ENCODE measurements around the gene DYDC1.
"Not testable (repeated sequence)": the region's sequence is repeated elsewhere in the genome, so short reads cannot be mapped to it uniquely, and the experiment has no call there.

DYDC1 gene

GRCh38 chr10:80344276-80344675 lies 12.3 kb downstream of the DYDC1 start:
- no peak for DNase-seq (ENCODE audit: low spot score)

DNA sequence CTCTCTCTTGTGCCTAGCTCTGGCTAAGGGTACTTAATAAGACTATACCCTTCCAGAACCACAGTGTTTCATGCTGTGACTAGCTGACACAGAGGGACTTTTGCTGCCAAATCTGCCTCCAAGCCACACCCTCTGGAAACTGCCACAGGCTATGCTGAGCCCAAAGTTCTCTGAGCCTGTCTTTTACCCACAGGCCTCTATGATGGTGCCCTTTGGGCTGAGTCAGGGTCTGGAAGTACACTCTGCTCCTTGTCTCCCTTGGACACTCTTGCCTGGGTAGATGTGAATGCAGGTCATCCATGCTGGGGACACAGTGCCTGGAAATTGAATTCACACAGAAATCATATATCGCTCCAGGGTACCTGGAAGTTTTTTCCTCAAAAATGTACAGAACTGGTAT lies 22.6 kb downstream of the DYDC1 start:
- no peak for DNase-seq (ENCODE audit: low spot score)

- no peak for DNase-seq (ENCODE audit: low spot score)
Measured at GRCh38 chr10:80324891-80325364, 31.6 kb downstream of the DYDC1 start.

DNA sequence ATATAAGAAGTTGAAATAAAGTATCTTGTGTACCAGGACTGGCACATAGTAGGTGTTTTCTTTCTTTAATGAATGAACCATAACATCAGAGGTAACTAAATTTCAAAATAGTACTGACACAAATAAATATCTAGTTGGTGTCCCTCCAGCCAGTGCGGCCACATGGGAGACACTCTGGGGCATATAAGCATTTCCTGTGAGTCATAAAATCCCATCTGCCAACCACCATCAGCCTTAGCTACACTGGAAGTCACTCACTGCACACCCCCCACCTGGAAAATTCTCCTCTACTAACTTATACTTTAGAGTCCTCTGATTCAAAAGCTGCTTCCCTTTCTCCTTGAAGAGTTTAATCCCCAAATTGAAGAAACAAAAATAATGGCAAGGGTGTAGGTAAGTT lies 32.5 kb downstream of the DYDC1 start:
- DNase-seq (ENCODE audit: low spot score), result peak; percentile 10

DNA sequence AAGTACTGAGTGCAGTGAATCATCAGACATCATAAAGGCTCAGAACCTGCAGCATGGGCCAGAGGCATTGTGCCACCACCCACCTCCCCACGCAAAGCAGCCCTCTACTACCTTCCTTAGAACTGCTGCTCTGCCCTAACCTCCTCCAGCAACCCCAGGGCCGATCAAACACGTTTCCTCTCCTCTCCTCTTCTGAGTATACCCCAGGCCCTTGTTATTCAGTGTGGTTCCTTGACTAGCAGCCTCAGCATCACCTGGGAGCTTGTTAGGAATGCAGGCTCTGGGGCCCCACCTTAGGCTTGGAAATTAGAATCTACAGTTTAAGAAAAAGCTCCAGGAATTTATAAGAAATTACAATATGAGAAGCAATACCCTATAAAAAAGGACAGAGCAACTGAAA lies 33.2 kb downstream of the DYDC1 start:
- DNase-seq (ENCODE audit: low spot score), result no peak

GRCh38 chr10:80322711-80323110 lies 33.8 kb downstream of the DYDC1 start:
- no peak for DNase-seq (ENCODE audit: low spot score)

GRCh38 chr10:80322158-80322557 lies 34.4 kb downstream of the DYDC1 start:
- no peak for DNase-seq (ENCODE audit: low spot score)

- DNase-seq (ENCODE audit: low spot score), result no peak
Measured at GRCh38 chr10:80321183-80321582, 35.4 kb downstream of the DYDC1 start.

- no peak for DNase-seq (ENCODE audit: low spot score)
Measured at GRCh38 chr10:80320377-80320776, 36.2 kb downstream of the DYDC1 start.

- DNase-seq (ENCODE audit: low spot score), result no peak
Measured at GRCh38 chr10:80319725-80320290, 36.7 kb downstream of the DYDC1 start.

GRCh38 chr10:80319318-80319717 lies 37.2 kb downstream of the DYDC1 start:
- DNase-seq (ENCODE audit: low spot score), result no peak

DNA sequence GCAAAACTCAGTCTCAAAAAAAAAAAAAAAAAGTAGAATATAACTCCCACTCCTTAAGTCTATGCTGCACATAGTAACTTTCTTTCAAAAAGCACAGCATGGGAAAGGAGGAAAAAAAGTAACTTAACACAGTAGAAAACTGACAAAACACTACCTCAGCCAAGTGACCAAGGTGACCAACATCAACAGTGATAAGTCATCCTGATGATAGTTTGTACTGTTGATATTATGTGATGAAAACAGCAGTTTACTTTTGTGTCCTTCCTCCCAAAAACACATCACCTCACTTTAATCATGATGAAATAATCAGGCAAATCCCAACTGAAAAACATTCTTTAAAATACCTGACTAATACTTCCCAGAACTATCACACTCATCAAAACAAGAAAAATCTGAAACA lies 37.8 kb downstream of the DYDC1 start:
- DNase-seq (ENCODE audit: low spot score), result no peak

GRCh38 chr10:80315391-80315790 lies 41.2 kb downstream of the DYDC1 start:
- DNase-seq (ENCODE audit: low spot score), result no peak

- DNase-seq (ENCODE audit: low spot score), result no peak
Measured at GRCh38 chr10:80313523-80313922, 43.0 kb downstream of the DYDC1 start.

- not testable (repeated sequence) for DNase-seq (ENCODE audit: low spot score)
Measured at GRCh38 chr10:80305989-80306388, 50.6 kb downstream of the DYDC1 start.

GRCh38 chr10:80296942-80297341 lies 59.6 kb downstream of the DYDC1 start:
- DNase-seq (ENCODE audit: low spot score), result no peak

- no peak for DNase-seq (ENCODE audit: low spot score)
Measured at GRCh38 chr10:80292607-80293239, 63.8 kb downstream of the DYDC1 start.

DNA sequence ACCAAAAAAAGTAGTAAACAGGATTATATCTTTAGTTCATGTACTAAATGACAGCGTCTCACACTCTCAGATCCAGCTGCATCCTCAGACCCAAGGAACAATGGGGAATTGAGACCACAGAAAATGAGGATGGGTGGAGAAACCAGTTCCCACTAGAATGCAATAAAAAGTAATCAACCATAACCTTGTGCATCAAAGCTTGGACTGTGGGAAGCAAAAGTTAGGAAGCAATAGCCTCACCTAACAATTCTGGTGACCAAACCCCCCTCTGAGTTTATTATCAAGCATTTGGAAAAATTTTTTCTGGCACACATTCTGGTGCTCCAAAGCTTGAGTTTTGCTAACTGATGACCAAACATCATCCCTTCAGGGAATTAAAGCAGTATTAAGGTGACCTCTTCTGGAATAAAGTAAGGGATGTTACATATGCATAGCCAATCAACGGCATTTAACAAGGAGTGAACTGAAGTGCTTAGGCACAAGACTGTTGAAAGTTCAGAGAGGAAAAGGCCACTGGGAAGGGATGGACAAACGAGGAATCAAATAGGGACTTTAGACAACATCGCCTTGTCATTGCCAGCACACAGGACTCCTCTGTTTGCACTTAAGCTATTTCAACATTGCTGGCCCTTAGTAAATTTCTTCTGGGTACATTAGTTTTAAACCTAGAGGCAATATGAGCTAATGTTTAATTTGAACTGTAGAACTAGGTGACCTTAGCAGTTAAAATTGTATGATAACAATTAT lies 65.9 kb downstream of the DYDC1 start:
- no peak for DNase-seq (ENCODE audit: low spot score)

DNA sequence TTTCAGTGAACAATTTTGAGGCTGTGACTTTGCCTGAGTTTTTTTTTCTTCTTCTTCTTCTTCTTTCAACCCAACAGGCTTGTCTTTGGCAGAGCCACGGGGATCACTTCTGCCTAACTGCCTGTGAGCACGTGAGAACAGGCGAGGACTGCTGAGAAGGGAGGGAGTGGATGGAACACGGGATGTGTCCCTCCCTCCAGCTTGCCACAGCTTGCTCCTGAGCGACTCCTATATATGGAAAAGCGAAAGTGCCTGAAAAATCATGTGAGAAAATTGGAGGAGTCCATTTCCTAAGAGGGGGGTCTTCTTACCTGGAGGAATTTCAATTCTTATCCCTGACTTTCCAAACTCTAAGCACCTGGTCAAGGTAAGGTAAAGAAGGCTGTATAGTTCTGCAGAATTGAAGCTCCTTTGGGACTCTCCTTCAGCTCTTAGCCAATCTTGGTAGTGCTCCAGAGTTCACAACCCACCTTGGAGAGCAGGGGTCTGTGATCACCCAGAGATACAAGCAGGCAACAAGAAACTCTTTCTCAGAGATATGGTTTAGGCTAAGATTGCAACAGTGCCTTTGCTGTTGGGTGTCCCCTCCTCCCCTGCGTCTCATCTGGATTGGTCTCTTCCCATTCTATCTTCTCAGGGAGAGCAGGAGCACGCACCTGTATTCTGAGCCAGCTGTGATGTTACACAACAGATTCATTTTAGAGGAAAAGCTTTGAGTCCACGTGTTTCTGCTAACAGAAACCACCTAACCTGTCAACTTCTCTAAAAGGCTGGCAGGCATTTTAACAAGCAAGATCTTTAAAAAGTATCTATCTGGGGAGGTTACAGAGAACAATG lies 66.9 kb downstream of the DYDC1 start, which contains the start of gene MAT1A:
Gene MAT1A, minus strand, starts transcription at position 208 of the 837 bp plus-strand sequence. CDS start 235 bp downstream, outside the sequence.
- no peak for DNase-seq (ENCODE audit: low spot score)

DNA sequence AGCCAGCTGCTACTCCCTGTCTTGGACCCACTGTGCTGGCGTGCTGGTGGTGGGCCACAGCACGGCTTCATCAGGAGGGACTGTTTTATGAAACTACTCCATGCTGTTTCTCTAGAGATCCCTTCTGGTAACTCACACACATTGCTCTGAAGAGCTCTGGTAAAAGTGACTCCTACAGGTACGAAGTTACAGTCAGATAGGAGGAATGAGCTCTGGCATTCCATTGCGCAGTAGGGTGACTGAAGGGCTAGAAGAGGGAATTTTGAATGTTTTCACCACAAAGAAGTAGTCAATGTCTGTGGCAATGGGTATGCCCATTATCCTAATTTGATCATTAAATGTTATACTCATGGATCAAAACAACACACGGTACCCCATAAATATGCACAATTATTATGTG lies 67.7 kb downstream of the DYDC1 start:
- DNase-seq (ENCODE audit: low spot score), result no peak
